H9 (cell line): ENCODE data around the gene FRAT2. TPM values are rescaled to one million over a fixed set of nuclear protein-coding genes. Genes with fewer than 3 reads are reported as not detected.

Experiments used
- DNase-seq: peaks from one replicate; pipeline ENCODE4 v3.0.0-alpha.2; 2017
- H2AFZ ChIP-seq: one replicate; pipeline ENCODE4 v1.6.1; 2013; ENCODE audit warnings: mild to moderate bottlenecking, low read length, control low read depth, moderate library complexity
- H2AK5ac ChIP-seq: 2 replicates; pipeline ENCODE4 v1.6.1; 2013; ENCODE audit warnings: low read length, control low read depth, mixed read lengths; ENCODE audit not compliant: insufficient read length
- H2BK120ac ChIP-seq: one replicate; pipeline ENCODE4 v1.6.1; 2013; ENCODE audit warnings: low read depth, mild to moderate bottlenecking, low read length, control low read depth, inconsistent platforms; ENCODE audit not compliant: poor library complexity, severe bottlenecking
- H2BK12ac ChIP-seq: 2 replicates; pipeline ENCODE4 v1.6.1; 2013; ENCODE audit warnings: low read length, control low read depth, mixed read lengths, low read depth; ENCODE audit not compliant: insufficient read length
- H2BK15ac ChIP-seq: 2 replicates; pipeline ENCODE4 v1.6.1; 2013; ENCODE audit warnings: low read depth, low read length, control low read depth
- H2BK20ac ChIP-seq: one replicate; pipeline ENCODE4 v1.6.1; 2013; ENCODE audit warnings: low read depth, mild to moderate bottlenecking, low read length, control low read depth, inconsistent platforms; ENCODE audit not compliant: poor library complexity, severe bottlenecking
- H2BK5ac ChIP-seq: 2 replicates; pipeline ENCODE4 v1.6.1; 2013; ENCODE audit warnings: low read length, control low read depth, mixed read lengths; ENCODE audit not compliant: insufficient read length
- H3K14ac ChIP-seq: 2 replicates; pipeline ENCODE4 v1.6.1; 2013; ENCODE audit warnings: low read length, control low read depth; ENCODE audit not compliant: insufficient read depth
- H3K18ac ChIP-seq: 2 replicates; pipeline ENCODE4 v1.6.1; 2013; ENCODE audit warnings: low read depth, mild to moderate bottlenecking, mixed read lengths, low read length, control low read depth; ENCODE audit not compliant: insufficient read length
- H3K23ac ChIP-seq: 2 replicates; pipeline ENCODE4 v1.6.1; 2013; ENCODE audit warnings: low read length, control low read depth, mixed read lengths, low read depth; ENCODE audit not compliant: insufficient read length
- H3K23me2 ChIP-seq: 2 replicates; pipeline ENCODE4 v1.6.1; 2013; ENCODE audit warnings: low read depth, mild to moderate bottlenecking, mixed read lengths, low read length, control low read depth; ENCODE audit not compliant: insufficient read length, poor library complexity, severe bottlenecking
- H3K27ac ChIP-seq: 2 replicates; pipeline ENCODE4 v1.5.1; 2013; ENCODE audit warnings: low read length, control low read depth, mixed read lengths, low read depth; ENCODE audit not compliant: insufficient read length
- H3K27me3 ChIP-seq: 2 replicates; pipeline ENCODE4 v1.6.1; 2013; ENCODE audit warnings: low read length, control low read depth, inconsistent platforms; ENCODE audit not compliant: insufficient read depth
- H3K4ac ChIP-seq: 2 replicates; pipeline ENCODE4 v1.6.1; 2013; ENCODE audit warnings: low read depth, mild to moderate bottlenecking, control low read depth, inconsistent platforms, low read length, moderate library complexity
- H3K4me1 ChIP-seq: 2 replicates; pipeline ENCODE4 v1.6.1; 2013; ENCODE audit warnings: low read length, control low read depth, inconsistent platforms; ENCODE audit not compliant: insufficient read depth
- H3K4me2 ChIP-seq: 2 replicates; pipeline ENCODE4 v1.6.1; 2013; ENCODE audit warnings: low read length, control low read depth, mixed read lengths; ENCODE audit not compliant: insufficient read length, insufficient read depth
- H3K56ac ChIP-seq: 2 replicates; pipeline ENCODE4 v1.6.1; 2013; ENCODE audit warnings: low read depth, mild to moderate bottlenecking, mixed read lengths, low read length, control low read depth; ENCODE audit not compliant: insufficient read length
- H3K79me1 ChIP-seq: 2 replicates; pipeline ENCODE4 v1.6.1; 2013; ENCODE audit warnings: low read depth, mild to moderate bottlenecking, moderate library complexity, low read length, control low read depth, inconsistent platforms; ENCODE audit not compliant: insufficient read depth, poor library complexity, severe bottlenecking
- H3K79me2 ChIP-seq: 2 replicates; pipeline ENCODE4 v1.6.1; 2013; ENCODE audit warnings: low read length, control low read depth, inconsistent platforms; ENCODE audit not compliant: insufficient read depth
- H3K9ac ChIP-seq: 2 replicates; pipeline ENCODE4 v1.6.1; 2013; ENCODE audit warnings: low read length, control low read depth, mixed read lengths; ENCODE audit not compliant: insufficient read length; ENCODE audit errors: extremely low read depth
- H3K9me3 ChIP-seq: one replicate; pipeline ENCODE4 v1.6.1; 2013; ENCODE audit warnings: low read depth, low read length, inconsistent platforms; ENCODE audit not compliant: control insufficient read depth
- H3T11ph ChIP-seq: one replicate; pipeline ENCODE4 v1.6.1; 2013; ENCODE audit warnings: mild to moderate bottlenecking, low read length, control low read depth, inconsistent platforms
- H4K20me1 ChIP-seq: one replicate; pipeline ENCODE4 v1.6.1; 2013; ENCODE audit not compliant: control insufficient read depth, insufficient read length, insufficient read depth
- H4K5ac ChIP-seq: 2 replicates; pipeline ENCODE4 v1.6.1; 2013; ENCODE audit warnings: low read depth, mild to moderate bottlenecking, mixed read lengths, low read length, control low read depth; ENCODE audit not compliant: insufficient read length
- H4K8ac ChIP-seq: replicated peaks from 2 replicates; pipeline ENCODE4 v1.6.1; 2013; ENCODE audit warnings: low read length, control low read depth, mixed read lengths, low read depth; ENCODE audit not compliant: insufficient read length
- H4K91ac ChIP-seq: 2 replicates; pipeline ENCODE4 v1.6.1; 2013; ENCODE audit warnings: low read depth, mild to moderate bottlenecking, moderate library complexity, mixed read lengths, low read length, control low read depth; ENCODE audit not compliant: insufficient read length
- H3K27ac Mint-ChIP-seq, 3 experiments: 2 replicates in 2 of 3; 3 replicates in 1 of 3; pipeline ENCODE4 v1.8.0; 2020 to 2021; ENCODE audit warnings: mixed read lengths in 3 of 3, mild to moderate bottlenecking in 1 of 3, moderate library complexity in 1 of 3
- H3K27me3 Mint-ChIP-seq: 2 replicates; pipeline ENCODE4 v1.8.0; 2021; ENCODE audit warnings: low read depth, mild to moderate bottlenecking, moderate library complexity, mixed read lengths
- H3K36me3 Mint-ChIP-seq, 3 experiments: 2 replicates in 2 of 3; 3 replicates in 1 of 3; pipeline ENCODE4 v1.8.0; 2020 to 2021; ENCODE audit warnings: low read depth in 3 of 3, mixed read lengths in 3 of 3; ENCODE audit not compliant: insufficient read depth in 1 of 3
- H3K4me1 Mint-ChIP-seq, 2 experiments: 2 replicates each; pipeline ENCODE4 v1.8.0; 2020; ENCODE audit warnings: mixed read lengths in 2 of 2
- H3K4me3 Mint-ChIP-seq, 2 experiments: 2 replicates in 1 of 2; 3 replicates in 1 of 2; pipeline ENCODE4 v1.8.0; 2020 to 2021; ENCODE audit warnings: mild to moderate bottlenecking in 2 of 2, mixed read lengths in 2 of 2, moderate library complexity in 1 of 2
- H3K9me3 Mint-ChIP-seq, 2 experiments: 2 replicates in 1 of 2; 3 replicates in 1 of 2; pipeline ENCODE4 v1.8.0; 2020; ENCODE audit warnings: mild to moderate bottlenecking in 2 of 2, mixed read lengths in 2 of 2, moderate library complexity in 1 of 2
- CTCF ChIP-seq: fragments of 200-600 bp; sonication (generic); conservative IDR thresholded peaks from 3 replicates; pipeline ENCODE4 v1.8.0; 2021; ENCODE audit warnings: antibody characterized with exemption, mild to moderate bottlenecking
- whole genome bisulfite sequencing: extraction: QIAGEN DNeasy Blood & Tissue Kit; methylation state at CpG from one replicate; pipeline ENCODE4 v1.1.7; 2013; ENCODE audit warnings: missing lambda C conversion rate, low lambda C conversion rate, mixed read lengths; ENCODE audit not compliant: insufficient read length; ENCODE audit errors: extremely low coverage; 5-methylcytosine and 5-hydroxymethylcytosine counted together
- total RNA-seq: library from RNA; stranded (reverse); gene quantifications from 2 replicates; pipeline ENCODE4 v1.2.1, GENCODE V29; 2021

FRAT2 gene
- total RNA-seq, 1 experiment from 2014 or later = 129 TPM

- Histone ChIP-seq H3K79me2 (no peaks in the 10 kb centered on the region), H3T11ph (no peak overlapping the region), H2BK12ac (no peak overlapping the region), H3K23ac (no peak overlapping the region), H2BK120ac (no peak overlapping the region), H2AFZ (no peak overlapping the region), H3K4me2 (peak overlapping the region; percentile 72), H3K27ac (no peak overlapping the region), H3K4ac (no peak overlapping the region), H3K27me3 (peaks cover 9% of the 10 kb centered on the region; the same call in 1 of the 2 replicates), H2BK15ac (no peak overlapping the region), H4K5ac (no peak overlapping the region), H3K18ac (no peak overlapping the region), H3K9ac (no peak overlapping the region), H3K79me1 (no peaks in the 10 kb centered on the region), H3K9me3 (no peaks in the 10 kb centered on the region), H2BK5ac (no peak overlapping the region), H4K8ac (no peak overlapping the region), H3K56ac (no peak overlapping the region), H4K91ac (no peak overlapping the region), H3K14ac (no peak overlapping the region), H2BK20ac (no peak overlapping the region), H4K20me1 (no peaks in the 10 kb centered on the region), H3K23me2 (peaks cover 23% of the 10 kb centered on the region), H3K4me1 (peaks cover 3% of the 10 kb centered on the region; the same call in 1 of the 2 replicates), H2AK5ac (no peak overlapping the region)
- Mint-ChIP-seq H3K27me3 (peaks cover 33% of the 10 kb centered on the region), H3K36me3 (no peaks in the 10 kb centered on the region), H3K4me1 (peaks cover 32 to 34% of the 10 kb centered on the region in 2 experiments), H3K4me3 (peak overlapping the region; percentile 72 to 85), H3K27ac (0 out of 7 replicates have a peak overlapping the region, but pooled peaks of 1 of the 3 experiments have one; percentile 35), H3K9me3 (no peaks in the 10 kb centered on the region; a peak in 1 of 5 replicates)
- DNase-seq = peak; percentile 34
- WGBS = no CpG with 5 or more reads among the region's 24 CpGs
- no peak for TF ChIP-seq CTCF
Observed at GRCh38 chr10:97320480-97321031, 14.0 kb downstream of the FRAT2 start.
